Measurements from ENCODE around the gene PPP2CA. TPM values are rescaled to one million over a fixed set of nuclear protein-coding genes. Genes with fewer than 3 reads are reported as not detected.
A peak's percentile ranks its signal among the peaks of the same experiment; 100 is the strongest.

PPP2CA gene
- total RNA-seq, 2 donors from 2014 or later = 137 to 147 TPM

GRCh38 chr5:134145779-134146581 is 79.9 kb downstream of the PPP2CA start:
- Histone ChIP-seq H3K4me3 (no peak overlapping the region), H3K36me3 (peaks cover 67% of the 10 kb centered on the region), H3K9me3 (no peaks in the 10 kb centered on the region), H3K27me3 (no peaks in the 10 kb centered on the region), H3K27ac (no peak overlapping the region), H3K4me1 (peaks cover 0 to 26% of the 10 kb centered on the region in 2 donors)
- peak; percentile 85 for DNase-seq (ENCODE audit: low spot score)
- peak; percentile 95 to 96 for TF ChIP-seq CTCF (IDR thresholded peaks at IDR 0.05)

- H3K36me3 ChIP-seq = peaks cover 64% of the 10 kb centered on the region
- peak; percentile 36 for DNase-seq (ENCODE audit: low spot score)
- peaks cover 0 to 23% of the 10 kb centered on the region in 2 donors for H3K4me1 ChIP-seq
- no peaks in the 10 kb centered on the region for H3K27me3 ChIP-seq
- no peaks in the 10 kb centered on the region for H3K9me3 ChIP-seq
- TF ChIP-seq CTCF (IDR thresholded peaks at IDR 0.05) = no peak
- no peak overlapping the region for H3K4me3 ChIP-seq
- no peak overlapping the region for H3K27ac ChIP-seq
Measured at GRCh38 chr5:134145041-134145757, 80.7 kb downstream of the PPP2CA start.

Small RNAs within 50 kb of the gene (microRNA-seq; reads per million reads assigned to microRNA genes)
- gene MIR3661 (ENCODE audit: borderline number of aligned reads in 2 of 2, borderline replicate concordance in 1 of 2) = 0 reads per million in 2 donors

Other genes with a start within 250 kb of the PPP2CA start
- gene VDAC1, start 221.1 kb downstream of the PPP2CA start, total RNA-seq = 100 to 1,000 TPM; 263 to 394 TPM
- gene TCF7, start 111.4 kb downstream of the PPP2CA start, total RNA-seq = 1 to 10 TPM; 1.3 to 1.7 TPM
- gene SKP1, start 49.1 kb downstream of the PPP2CA start, total RNA-seq = 100 to 1,000 TPM; 287 to 360 TPM
- gene CDKL3, start 141.1 kb upstream of the PPP2CA start, total RNA-seq = 1 to 10 TPM; 4.9 to 5.9 TPM
- 10 to 100 TPM; 61.2 to 81.9 TPM for gene UBE2B, start 145.5 kb upstream of the PPP2CA start, total RNA-seq
- gene CDKN2AIPNL, start 185.8 kb upstream of the PPP2CA start, total RNA-seq = 10 to 100 TPM; 28.2 to 32.8 TPM

All from right atrium auricular region (tissue), 2 donors.